SK-N-MC (cell line): ENCODE measurements around the gene ERCC4.

Experiments used
- EZH2 ChIP-seq: fragments of 200-600 bp; sonication (generic); IDR thresholded peaks from one replicate; pipeline ENCODE4 v1.6.1; 2017; ENCODE audit warnings: antibody characterized with exemption
- FOXP2 ChIP-seq: optimal IDR thresholded peaks from 2 replicates; pipeline ENCODE3; 2011; ENCODE audit warnings: mild to moderate bottlenecking, moderate library complexity; ENCODE audit not compliant: insufficient read depth; ENCODE audit errors: extremely low read length, control extremely low read depth
- POLR2AphosphoS5 ChIP-seq: IDR thresholded peaks from 2 replicates; pipeline ENCODE4 v1.6.1; 2012; ENCODE audit warnings: mild to moderate bottlenecking, low read depth, low read length, borderline replicate concordance

GRCh38 chr16:13939821-13940220, 19.9 kb downstream of the ERCC4 start:
- no peak for TF ChIP-seq EZH2
- no peak for TF ChIP-seq POLR2AphosphoS5
- TF ChIP-seq FOXP2, result no peak
